HG03575 (cell line): ENCODE data around the gene CHN1.

Source experiments
- ATAC-seq: cut with Tn5 transposase; IDR thresholded peaks from one replicate; pipeline ENCODE4 v1.9.1; 2021; ENCODE audit not compliant: unreplicated experiment, insufficient number of reproducible peaks, low FRiP score; ENCODE audit errors: extremely low read depth

Gene CHN1

DNA sequence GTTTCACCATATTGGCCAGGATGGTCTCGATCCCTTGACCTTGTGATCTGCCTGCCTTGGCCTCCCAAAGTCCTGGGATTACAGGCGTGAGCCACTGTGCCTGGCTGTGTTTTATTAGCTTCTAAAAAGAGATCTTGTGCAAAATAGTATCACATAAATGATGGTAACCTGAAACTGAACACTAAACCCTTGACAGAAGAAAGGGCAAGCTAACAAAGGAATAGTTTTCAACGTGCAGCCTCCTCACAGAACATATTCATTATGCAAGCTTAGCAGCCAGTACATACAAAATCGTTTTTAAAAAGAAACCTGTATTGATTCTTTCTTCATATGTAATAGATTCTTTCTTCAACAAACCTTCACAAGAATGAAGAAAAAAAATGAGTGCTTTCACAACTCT lies 20.6 kb downstream of the CHN1 start:
- ATAC-seq, result no peak

DNA sequence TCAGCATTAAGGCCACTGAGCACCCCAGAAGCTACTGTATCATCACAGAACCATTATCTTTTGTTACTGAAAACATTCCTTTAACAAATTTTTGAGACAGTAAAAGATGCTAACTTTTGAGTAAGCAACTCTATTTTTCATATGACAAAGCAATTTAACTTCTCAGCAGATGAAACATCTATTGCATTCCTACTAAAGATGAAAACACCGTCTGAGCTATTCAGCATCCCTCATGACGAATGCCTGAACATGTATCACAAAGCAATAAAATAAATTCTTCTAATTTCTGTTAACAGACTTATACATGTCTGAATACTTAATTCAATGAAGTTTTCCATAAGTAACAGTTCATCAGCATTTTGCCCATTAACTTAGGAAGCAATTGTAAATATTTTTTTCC lies 23.9 kb downstream of the CHN1 start:
- ATAC-seq, result no peak

DNA sequence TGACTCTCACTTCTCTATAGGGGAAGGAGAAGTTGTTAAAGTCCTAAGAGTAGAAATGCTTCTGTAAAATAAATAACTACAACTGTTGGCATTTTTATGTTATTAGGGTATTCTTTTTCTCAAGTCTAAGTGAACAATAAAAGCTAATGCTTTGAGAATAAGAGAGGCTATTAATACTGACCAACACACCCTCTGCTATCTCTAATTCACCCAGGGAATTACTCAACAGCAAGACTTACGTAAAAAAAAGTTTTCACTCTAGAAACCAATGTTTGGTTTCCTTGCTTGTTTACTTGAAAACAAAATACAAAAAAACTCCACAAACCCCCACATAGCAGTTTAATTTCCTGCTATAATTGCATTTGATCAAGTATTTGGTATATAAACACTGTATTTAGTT lies 25.2 kb downstream of the CHN1 start:
- ATAC-seq, result no peak

DNA sequence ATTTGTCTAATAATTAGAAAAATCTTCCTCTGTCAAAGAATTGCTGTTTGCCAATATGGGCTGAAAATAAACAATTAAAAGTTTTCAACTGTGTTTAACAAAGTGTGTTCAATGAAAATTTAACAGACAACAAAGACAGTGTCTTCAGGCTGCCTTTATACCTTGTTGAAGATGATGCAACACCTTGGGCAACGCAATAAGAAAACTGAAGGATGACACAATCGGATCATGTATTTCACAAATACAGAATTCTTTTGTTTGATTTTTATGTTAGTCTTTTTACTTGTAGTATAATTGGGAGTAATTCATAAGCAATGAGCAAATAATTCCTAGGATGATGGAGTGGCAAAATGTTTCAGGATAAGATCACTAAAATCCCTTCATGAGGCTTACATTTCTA lies 27.8 kb downstream of the CHN1 start:
- ATAC-seq, result no peak

DNA sequence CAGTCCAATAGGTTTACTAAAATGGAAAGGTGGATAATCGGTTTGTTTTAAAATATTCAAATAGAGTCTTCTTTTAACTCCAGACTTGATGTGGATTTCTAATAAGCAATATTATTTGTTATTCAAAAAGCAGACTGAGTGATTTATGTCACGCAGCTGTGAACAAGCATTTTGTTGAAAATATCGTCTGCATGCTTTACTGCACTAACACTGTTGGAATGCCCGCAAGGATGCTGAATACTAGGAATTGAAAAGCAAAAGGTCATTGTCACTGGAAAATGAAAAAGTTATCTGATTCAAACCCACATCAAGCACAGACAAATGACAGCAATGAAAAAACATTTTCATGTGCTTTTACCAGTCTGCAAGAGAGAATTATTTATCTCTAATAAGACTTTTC lies 31.1 kb downstream of the CHN1 start:
- ATAC-seq, result no peak

DNA sequence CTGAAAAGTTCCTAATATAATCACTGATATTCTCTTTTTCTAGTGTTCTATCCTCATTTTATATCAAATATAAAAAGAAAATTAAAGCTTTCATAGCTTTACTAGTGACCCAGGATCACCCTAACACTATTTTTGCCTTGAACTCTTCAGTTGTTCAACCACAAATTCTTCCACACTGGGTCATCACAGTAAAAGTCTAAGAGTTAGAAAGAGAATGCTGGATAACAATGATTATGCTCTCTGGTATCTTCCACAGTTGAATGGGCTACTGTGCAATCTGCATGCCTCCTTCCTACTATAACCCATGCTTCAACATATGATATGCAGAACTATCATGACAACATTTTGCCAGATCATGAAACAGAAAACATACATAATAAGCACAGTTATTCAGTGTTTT lies 32.3 kb downstream of the CHN1 start:
- no peak for ATAC-seq

DNA sequence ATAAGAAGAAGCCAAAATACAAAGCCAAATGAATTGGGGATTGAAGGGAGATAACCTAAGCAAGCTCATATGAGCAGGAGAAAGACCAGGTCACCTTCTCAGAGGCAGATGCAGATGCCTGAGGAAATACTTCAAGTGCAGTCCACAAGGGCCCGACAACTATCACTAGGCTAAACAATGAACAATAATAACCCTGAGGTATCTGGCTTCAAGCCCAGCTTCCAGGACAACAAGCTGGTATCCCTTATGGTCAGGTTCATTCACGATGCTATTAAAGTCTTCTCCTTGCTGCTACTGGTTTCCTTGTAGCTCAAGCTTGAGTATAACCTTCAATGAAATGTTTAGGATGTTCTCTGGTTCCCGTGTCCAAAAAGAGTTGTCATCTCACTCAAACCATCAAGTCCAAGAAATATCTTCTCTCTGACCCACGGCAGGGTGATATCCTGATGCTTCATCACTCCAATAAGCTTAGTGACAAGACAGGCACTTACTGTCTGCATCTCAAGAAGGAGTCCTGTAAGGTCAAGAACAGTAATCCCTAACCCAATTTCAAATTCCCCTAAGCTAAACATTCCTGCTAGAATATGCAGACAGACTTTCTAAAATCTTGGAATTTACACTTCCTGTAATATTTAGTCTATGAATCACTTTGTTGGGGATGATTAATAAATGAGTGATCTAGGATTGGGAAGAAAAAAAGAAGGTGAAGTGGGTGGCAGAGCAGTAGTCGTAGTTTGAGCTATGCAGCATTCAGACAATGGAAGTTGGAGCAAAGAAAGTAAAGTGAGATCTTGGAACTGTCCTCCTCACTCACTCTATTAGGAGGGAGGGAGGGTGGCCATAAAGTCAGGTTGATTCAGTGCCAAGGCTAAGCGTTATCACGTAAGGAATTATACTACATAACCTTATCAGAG lies 33.1 kb downstream of the CHN1 start:
- no peak for ATAC-seq

DNA sequence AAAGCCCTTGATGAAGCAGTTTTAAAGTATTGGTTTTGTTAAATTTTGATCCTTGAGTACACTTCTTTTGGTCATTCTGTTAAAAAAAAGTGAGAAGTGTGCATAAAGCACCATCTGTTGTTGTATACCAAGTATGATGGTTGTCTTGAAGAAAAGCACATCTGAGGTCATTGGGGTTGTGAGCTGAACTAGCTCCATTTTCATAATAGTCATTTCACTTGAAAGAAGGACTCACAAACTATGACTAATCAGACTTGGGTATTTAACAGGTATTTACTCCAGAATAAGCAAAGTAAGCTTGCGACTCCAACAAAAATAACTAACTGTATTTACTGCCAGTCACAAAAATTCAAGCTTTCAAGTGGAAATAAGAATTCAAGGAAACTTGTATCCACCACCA lies 35.1 kb downstream of the CHN1 start:
- no peak for ATAC-seq

DNA sequence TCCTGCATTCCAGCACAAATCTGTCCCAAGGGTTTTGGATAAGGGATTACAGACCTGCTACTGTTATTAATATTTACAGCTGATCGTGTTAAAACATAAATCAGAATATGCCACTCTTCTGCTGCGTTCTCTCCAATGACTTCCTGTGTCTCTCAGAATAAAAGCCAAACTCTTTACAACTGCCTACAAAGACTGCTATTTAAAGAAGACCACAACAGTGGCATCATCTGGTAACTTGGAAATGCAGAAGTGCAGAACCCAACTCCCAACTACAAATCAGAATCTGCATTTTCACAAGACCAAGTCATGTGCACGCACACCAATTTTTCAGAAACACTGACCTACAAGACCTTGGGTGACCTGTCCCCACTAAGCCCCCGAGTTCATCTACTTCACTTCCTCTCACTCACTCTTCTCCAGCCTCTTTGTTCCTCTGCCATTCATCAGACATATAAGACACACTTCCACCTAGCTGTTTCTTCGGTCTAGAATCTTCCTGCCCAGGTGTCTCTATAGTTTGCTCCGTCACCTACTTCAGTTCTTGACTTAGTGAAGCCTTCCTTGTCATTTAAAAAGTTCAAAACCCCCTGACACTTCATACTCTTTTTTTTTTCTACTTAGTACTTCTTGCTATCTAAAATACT lies 36.0 kb downstream of the CHN1 start:
- ATAC-seq, result no peak

DNA sequence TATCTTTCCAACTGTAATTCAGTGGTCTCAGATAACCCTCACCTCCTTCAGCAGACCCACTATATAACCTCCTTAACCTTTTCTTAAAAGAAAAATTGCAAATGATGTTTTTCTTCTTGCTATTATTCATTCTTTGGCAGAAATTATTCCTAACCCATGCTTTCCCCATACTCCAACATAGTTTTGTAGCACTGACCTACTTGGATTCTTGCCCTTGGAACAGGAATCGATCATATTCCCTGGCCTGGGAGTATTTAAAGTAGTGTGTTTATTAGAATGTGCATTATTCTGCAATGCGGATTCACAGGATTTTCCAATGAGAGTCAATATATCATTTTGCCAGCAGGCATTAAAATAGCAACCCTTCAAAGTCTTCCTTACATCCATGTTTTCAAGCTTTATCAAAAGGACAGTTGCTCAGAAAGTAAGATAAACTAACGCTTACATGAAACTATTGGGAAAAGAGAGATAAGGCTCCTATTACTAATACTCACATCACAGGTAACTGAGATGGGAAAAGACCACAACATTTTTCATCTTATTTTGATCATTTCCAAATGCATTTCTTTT lies 37.4 kb downstream of the CHN1 start:
- no peak for ATAC-seq

DNA sequence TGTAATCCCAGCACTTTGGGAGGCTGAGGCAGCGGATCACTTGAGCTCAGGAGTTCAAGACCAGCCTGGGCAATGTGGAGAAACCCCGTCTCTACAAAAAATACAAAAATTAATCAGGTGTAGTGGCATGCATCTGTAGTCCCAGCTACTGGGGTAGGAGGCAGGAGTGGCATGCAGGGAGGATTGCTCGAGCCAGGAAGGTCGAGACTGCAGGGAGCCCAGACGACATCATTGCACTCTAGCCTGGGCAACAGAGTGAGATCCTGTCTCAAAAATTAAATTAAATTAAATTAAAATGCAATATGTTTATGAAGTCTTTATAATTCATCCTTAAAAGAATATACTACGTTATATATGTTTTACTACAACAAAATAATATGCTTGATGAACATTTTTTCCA lies 38.1 kb downstream of the CHN1 start:
- no peak for ATAC-seq

DNA sequence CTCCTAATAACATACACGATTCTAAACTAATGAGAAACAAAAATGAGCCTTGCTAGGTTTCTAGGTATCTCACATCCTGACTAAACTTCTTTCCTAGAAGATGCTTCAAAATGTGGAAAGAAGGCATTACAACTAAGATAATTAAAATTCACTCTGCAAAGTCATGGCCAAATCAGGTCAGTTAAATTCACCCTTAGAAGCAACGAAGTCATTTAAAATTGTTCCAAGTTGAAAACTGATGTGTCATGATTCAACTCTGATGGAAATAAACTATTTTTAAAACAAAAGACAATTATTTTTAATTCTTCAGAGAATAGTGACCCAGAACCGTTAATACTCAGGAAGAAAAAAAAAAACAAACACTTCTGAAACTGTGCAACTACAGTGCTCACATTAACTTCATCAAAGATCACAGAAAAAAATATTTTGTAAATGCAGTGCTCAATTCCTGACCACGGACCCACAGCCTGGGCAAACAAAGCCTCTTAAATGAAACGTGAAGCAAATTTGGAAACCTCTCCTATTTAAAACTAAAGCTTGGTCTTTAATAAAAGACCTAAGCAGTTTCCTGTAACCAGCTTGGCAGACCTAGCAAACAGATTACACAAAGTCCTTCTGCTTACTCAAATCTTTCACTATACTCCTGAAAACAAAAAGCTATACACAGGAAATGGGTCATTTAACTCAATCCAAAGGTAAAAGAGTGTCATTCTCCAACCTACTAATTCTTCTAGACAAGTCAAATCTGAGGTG lies 39.0 kb downstream of the CHN1 start:
- no peak for ATAC-seq

DNA sequence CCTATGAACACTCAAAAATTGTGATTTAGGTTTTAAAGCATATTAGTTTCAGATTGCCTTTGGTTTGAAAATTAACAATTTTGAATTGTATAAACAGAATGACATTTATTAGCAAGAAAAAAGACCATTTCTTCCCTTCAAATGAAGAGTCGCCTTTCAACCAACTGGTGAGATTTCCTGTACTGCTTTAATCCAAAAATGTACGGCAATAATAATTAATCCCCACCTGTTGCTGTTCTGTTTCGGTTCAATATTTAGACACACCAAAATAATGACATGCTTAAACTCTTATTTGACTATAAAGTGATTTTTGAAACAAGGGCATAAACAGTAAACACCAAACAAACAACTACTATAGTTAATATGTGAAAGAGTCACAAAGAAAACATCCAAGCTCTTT lies 39.6 kb downstream of the CHN1 start:
- ATAC-seq, result no peak

DNA sequence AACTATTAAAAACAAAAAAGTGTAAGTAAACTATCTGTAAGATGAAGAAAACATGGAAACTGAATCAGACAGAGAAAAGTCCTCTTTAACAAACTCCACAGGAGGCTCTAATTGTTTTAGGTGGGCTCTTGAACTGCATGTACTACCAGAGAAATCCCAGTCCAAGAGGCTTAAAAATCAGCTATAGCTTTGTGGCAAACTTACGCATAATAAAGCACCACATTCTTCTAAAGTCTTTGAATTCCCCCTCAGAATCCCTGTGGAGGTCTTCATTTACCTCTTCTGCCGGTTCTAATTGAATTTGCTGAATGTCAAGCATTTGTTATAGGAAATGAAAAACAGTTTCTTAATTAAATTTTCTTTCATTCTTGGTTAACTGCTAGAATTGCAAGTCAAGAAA lies 40.8 kb downstream of the CHN1 start:
- ATAC-seq, result no peak

DNA sequence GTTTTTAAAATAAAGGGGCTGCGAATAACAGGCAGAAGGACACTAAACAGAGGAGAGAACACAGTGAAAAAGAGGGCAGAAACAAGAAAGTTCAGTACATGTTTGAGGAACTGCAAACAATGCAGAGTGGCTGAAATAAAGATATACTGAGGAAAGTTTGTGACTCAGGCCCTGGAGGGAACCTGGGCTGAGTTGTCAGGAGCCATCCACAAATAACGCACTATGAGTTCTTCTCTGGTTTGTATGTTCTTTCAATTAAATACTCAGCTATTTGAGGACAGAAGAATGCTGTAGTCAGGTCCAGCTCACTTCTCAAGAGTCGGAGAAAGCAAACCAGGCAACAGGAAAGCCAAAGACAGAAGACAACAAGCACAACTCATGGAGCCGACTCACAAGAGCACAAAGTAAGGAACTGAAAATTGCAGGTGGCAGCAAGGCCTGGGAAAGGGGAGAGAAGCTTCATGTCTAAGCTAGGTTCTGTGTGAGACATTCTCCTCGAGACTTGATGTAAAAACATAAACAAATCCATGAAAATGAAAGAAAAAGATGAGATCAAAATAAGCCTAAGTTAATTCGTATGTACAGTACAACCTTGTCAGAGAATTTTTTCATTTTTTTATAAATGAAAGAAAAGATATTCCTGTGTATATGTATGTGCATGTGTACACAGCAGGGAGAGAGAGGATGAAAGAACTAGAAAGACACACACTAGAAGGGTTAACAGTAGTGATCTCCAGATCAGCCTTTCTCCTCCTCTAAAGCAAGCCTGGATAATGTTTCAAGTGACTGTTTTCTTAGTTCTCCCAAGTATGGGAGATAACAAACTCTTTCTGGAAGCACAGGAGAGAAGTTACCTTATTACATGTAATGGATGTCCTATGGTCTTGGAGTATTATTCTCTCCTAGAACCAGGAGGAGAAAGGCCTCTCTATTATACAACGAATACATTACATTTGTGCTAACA lies 41.5 kb downstream of the CHN1 start:
- no peak for ATAC-seq

DNA sequence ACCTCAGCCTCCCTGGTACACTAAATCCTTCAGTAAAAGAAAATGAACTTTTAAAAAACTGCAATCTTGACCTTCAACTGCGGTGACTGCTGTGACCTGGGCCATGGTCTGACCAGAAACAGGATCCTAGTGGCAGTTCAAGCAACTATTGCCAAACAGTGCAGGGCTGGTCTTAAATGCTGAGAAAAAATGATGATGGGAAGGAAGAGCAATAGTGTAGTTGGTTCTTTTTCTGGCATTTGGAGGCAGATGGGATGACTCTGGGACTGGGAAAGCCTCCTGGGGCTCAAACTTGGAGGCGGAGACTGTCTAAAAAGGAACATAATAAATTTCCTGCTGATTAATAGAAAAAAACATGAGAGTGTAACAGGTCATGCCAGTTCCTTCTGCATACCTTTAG lies 45.4 kb downstream of the CHN1 start:
- no peak for ATAC-seq

DNA sequence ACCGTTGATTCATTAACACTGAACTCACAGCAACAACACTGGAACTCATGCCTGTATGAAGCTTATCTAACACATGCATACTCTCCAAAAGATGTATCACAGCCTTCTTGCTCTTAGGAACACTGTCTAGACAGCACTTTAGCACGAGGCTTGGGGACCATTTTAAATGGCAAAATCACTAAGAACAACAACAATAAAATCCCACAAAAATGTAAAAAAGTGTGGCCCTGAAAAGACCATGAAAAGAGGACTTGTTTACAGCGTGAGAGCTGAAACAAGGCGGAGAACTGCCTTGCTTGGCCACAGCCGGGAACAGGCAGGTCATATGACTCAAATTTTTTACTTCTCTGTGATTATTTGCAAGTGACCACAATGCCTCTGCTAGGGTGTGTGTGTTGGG lies 48.1 kb downstream of the CHN1 start:
- ATAC-seq, result no peak

DNA sequence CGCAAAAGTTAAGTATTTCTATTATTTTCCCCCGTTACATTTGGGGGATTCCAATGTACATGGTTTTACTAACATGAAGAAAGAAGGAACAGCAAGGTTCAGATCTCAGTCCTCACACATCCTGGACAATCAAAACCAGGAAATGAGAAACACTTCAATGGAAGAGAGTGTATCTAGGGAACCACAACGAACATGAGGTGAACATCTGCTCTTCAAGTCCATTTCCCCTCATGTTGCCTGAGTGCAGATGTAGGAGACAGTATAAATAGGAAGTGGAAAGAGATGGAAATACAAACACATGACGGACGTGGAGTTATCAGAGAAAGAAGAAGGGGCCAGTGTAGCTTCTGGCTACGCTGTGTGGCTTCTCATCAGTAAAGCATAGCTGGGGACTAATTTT lies 52.6 kb downstream of the CHN1 start:
- ATAC-seq, result no peak

DNA sequence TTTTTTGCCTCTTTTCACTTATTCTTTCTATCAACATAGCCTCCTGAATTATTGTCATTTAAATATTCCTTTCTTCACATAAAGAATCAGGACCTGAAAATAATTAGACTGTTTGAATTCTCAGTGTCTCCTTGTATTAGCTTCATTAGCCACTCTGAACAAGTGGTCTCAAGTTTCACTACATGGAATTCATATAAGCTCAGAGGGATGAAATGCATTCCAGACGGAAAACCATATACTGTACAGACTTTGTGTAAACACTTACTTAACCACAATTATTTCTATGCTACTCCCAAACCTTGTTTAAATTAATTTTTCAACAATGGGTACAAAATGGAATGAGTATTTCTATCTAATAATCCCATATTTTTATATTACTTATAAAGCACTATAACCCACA lies 53.4 kb downstream of the CHN1 start:
- no peak for ATAC-seq
